MCF 10A (cell line): ENCODE data around the gene BMP6. TPM values are rescaled to one million over a fixed set of nuclear protein-coding genes. Genes with fewer than 3 reads are reported as not detected.
"Not testable (repeated sequence)": the region's sequence is repeated elsewhere in the genome, so short reads cannot be mapped to it uniquely, and the experiment has no call there.

ENCODE experiments used
- BruUV-seq: library from RNA; stranded (reverse); fragments of 400-500 nt; replicated peaks from 2 replicates; lab custom pipeline; 2021; lab: Mats Ljungman, UMichigan
- CTCF ChIA-PET: fragments of 300-600 bp; sonication (Branson Sonifier 250); formaldehyde crosslinking; extraction: SDS; loops from one replicate; lab custom pipeline; 2021; ENCODE audit warnings: antibody characterized with exemption, inconsistent platforms; lab: Yijun Ruan, JAX
- POLR2A ChIA-PET: fragments of 300-600, 350-650 bp; sonication (Branson Sonifier 250); formaldehyde crosslinking; extraction: SDS; loops from one replicate; lab custom pipeline; 2020; ENCODE audit warnings: antibody characterized with exemption, inconsistent platforms; lab: Yijun Ruan, JAX
- DNase-seq: peaks from one replicate; pipeline ENCODE4 v3.0.0-alpha.2; 2018; ENCODE audit not compliant: unreplicated experiment
- H3K27ac Mint-ChIP-seq: one replicate; pipeline ENCODE4 v1.8.0; 2022; ENCODE audit warnings: mild to moderate bottlenecking, low read depth, mixed read lengths; ENCODE audit not compliant: unreplicated experiment
- H3K27me3 Mint-ChIP-seq: one replicate; pipeline ENCODE4 v1.8.0; 2022; ENCODE audit warnings: mixed read lengths; ENCODE audit not compliant: insufficient read depth, unreplicated experiment
- H3K36me3 Mint-ChIP-seq: one replicate; pipeline ENCODE4 v1.8.0; 2022; ENCODE audit warnings: mild to moderate bottlenecking, moderate library complexity, mixed read lengths; ENCODE audit not compliant: insufficient read depth, unreplicated experiment
- H3K4me1 Mint-ChIP-seq: one replicate; pipeline ENCODE4 v1.8.0; 2022; ENCODE audit warnings: mixed read lengths; ENCODE audit not compliant: insufficient read depth, unreplicated experiment
- H3K4me3 Mint-ChIP-seq: one replicate; pipeline ENCODE4 v1.8.0; 2022; ENCODE audit warnings: mild to moderate bottlenecking, moderate library complexity, mixed read lengths; ENCODE audit not compliant: unreplicated experiment
- H3K9me3 Mint-ChIP-seq: one replicate; pipeline ENCODE4 v1.8.0; 2022; ENCODE audit warnings: mixed read lengths; ENCODE audit not compliant: unreplicated experiment
- CTCF ChIP-seq: fragments of 200-600 bp; IDR thresholded peaks from one replicate; pipeline ENCODE4 v1.8.0; 2022; ENCODE audit warnings: antibody characterized with exemption, mild to moderate bottlenecking; ENCODE audit not compliant: unreplicated experiment
- intact Hi-C: fragments of 100-400 bp; cut with micrococcal nuclease; formaldehyde crosslinking; loops from 2 replicates; pipeline ENCODE4 v1.14.1; 2022
- total RNA-seq: library from RNA; stranded (reverse); gene quantifications from 2 replicates; pipeline ENCODE4 v1.2.3, GENCODE V29; 2022

BMP6 gene
- total RNA-seq, 1 experiment from 2014 or later: 0.12 TPM

DNA sequence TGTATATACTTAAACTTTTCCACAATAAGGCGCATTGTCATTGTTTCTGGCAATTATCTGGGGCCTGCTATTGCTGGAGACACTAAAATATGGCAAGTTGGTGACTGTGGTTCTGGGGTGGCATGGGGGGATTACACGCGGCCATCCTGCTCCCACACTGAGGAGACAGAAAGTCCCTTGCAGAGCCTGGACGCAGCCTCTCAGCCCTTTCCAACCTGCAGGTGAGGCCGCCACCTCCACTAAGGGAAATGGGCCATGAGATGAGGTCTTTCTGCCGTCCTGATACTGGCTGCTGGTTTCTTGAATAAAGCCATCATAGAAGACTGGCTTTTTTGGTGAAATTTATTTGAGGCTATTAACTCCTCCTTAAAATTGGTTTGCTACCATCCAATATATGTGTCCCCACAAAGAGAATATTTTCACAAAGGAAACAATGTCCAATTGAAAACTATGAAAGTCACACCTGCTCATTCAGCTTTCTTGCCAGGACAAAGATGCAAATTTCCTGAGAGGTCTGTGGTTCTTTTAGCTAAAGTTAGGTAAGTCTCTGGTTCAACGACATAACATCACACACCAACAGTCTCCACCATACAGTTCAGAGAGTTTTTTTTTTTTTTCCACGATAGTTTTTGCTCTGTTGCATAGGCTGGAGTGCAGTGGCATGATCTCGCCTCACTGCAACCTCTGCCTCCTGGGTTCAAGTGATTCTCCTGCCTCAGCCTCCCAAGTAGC is 171.7 kb downstream of the BMP6 start:
- ChIA-PET POLR2A (no interaction called here), CTCF (interaction anchor here (0.5 to 0.6 kb wide), 2 partner anchors 109 to 198 kb away, joined by 3 to 5 read pairs; no protein-coding TSS in a partner anchor)
- BruUV-seq: no TSS peak
- Mint-ChIP-seq H3K27me3 (no peaks in the 10 kb centered on the region), H3K4me3 (no peak overlapping the region), H3K4me1 (no peaks in the 10 kb centered on the region), H3K36me3 (peaks cover 91% of the 10 kb centered on the region), H3K9me3 (no peaks in the 10 kb centered on the region), H3K27ac (no peak overlapping the region)
- no peak for DNase-seq
- intact Hi-C loops: no loop called here
- TF ChIP-seq CTCF: no peak

DNA sequence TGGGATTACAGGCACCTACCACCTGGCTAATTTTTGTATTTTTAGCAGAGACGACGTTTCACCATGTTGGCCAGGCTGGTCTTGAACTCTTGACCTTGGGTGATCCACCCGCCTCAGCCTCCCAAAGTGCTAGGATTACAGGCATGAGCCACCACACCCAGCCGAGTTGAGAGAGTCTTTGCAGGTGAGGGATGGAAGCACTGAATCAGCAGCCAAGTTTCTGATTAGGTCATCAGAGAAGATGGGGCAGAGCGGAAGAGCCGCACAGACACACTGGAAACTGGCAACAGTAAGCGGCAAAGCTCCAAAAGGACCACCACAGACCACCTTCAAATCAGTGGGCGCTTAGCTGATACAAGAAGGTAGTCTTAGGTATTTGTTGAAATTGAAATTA is 172.3 kb downstream of the BMP6 start:
- CTCF ChIA-PET: interaction anchor here (0.5 kb wide), 1 partner anchor 198 kb away, joined by 3 read pairs; no protein-coding TSS in a partner anchor
- POLR2A ChIA-PET, H3K4me1 Mint-ChIP-seq, BruUV-seq, H3K27me3 Mint-ChIP-seq, H3K27ac Mint-ChIP-seq, H3K4me3 Mint-ChIP-seq, intact Hi-C loops, DNase-seq, H3K9me3 Mint-ChIP-seq: not testable (repeated sequence)
- H3K36me3 Mint-ChIP-seq: peaks cover 91% of the 10 kb centered on the region

DNA sequence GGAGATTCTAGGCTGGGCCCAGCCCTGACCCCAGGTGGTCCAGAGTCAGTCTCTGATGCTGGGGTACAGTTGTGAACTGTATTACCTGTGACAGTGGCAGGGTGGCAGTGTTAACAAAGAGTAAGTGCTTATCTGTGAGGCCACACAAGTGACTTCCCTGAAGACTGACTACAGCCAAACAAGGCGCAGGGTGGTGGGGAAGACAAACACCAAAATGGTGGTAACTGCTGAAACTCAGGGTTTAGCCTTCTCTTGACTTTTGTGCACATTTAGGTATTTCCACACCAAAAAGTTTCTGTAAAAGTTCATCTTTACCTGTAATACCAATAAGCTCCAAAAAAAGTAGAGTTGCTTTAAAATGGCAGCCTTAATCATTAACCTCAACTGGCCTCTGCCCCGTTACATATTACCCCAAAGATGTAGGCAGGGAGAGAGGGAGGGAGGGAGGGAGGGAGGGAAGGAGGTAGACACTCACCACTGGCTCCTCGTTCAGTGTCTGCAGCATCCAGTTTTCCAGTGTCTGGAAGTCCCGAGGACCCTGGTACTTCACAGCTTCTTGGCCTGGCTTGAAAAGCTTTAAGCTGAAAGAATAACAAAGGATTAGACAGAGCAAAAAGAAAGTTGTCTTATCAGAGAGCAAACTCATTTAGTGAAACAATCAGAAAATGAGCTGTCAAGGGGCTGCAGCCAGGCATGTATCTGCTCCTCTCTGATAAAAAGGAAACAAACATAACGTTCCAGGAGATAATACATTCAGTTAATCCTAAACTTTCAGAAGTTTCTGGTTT is 173.4 kb downstream of the BMP6 start:
- POLR2A ChIA-PET: interaction anchor here (0.6 kb wide), 1 partner anchor 49 kb away, joined by 3 read pairs; no protein-coding TSS in a partner anchor
- intact Hi-C loops: no loop called here
- no peak overlapping the region for H3K27ac Mint-ChIP-seq

DNA sequence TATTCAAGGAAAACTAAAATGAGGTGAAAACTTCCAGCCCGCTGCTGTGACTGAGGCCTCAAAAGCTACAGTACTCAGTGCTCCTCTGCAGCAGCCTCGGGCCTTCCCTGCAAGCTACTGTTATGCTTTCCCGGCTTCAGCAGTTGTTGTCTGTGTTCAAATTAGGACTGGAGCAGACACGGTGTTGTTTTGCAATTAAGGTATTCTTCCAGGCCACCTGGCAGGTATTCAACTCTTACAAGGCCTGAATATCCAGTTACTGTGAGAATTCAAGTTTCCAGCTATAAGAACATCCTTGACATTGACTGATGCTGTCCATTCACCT is 174.0 kb downstream of the BMP6 start:
- Mint-ChIP-seq H3K36me3 (peaks cover 95% of the 10 kb centered on the region), H3K27ac (no peak overlapping the region), H3K4me3 (no peak overlapping the region), H3K9me3 (no peaks in the 10 kb centered on the region), H3K27me3 (no peaks in the 10 kb centered on the region), H3K4me1 (peaks cover 3% of the 10 kb centered on the region)
- CTCF ChIA-PET: interaction anchor here (0.9 to 1.0 kb wide), 3 partner anchors 57 to 177 kb away, joined by 3 to 4 read pairs (median 3); no protein-coding TSS in a partner anchor
- no peak for TF ChIP-seq CTCF
- BruUV-seq: no TSS peak
- intact Hi-C loops: no loop called here
- no peak for DNase-seq
- POLR2A ChIA-PET: interaction anchor here (0.6 kb wide), 1 partner anchor 50 kb away, joined by 3 read pairs; no protein-coding TSS in a partner anchor

More for the DNA sequence above, 173.4 kb downstream of the BMP6 start:
- H3K27me3 Mint-ChIP-seq: no peaks in the 10 kb centered on the region
- peaks cover 93% of the 10 kb centered on the region for H3K36me3 Mint-ChIP-seq
- CTCF ChIA-PET: interaction anchor here (0.9 kb wide), 2 partner anchors 56 to 176 kb away, joined by 3 to 4 read pairs; no protein-coding TSS in a partner anchor
- H3K9me3 Mint-ChIP-seq: no peaks in the 10 kb centered on the region
- no peaks in the 10 kb centered on the region for H3K4me1 Mint-ChIP-seq
- TF ChIP-seq CTCF: no peak
- H3K4me3 Mint-ChIP-seq: no peak overlapping the region
- no peak for DNase-seq
- BruUV-seq: no TSS peak
